ENCODE data around the gene OR4C11. TPM values are rescaled to one million over a fixed set of nuclear protein-coding genes. Genes with fewer than 3 reads are reported as not detected.

The OR4C11 gene
- total and polyA plus RNA-seq, 2 of the 4 experiments (the other 2 are of a cell fraction): not detected

- ATAC-seq (ENCODE audit: low read depth) (no peak), DNase-seq (no peak)
- Histone ChIP-seq H3K4me2 (ENCODE audit: low read depth, low read length) (no peak overlapping the region), H3K14ac (replicated peaks; ENCODE audit: low read depth, low read length) (no peak overlapping the region), H2BK5ac (ENCODE audit: low read depth, low read length, poor library complexity, severe bottlenecking) (no peak overlapping the region), H2AK5ac (ENCODE audit: low read depth, low read length) (no peak overlapping the region), H3K36me3 (ENCODE audit: control insufficient read depth, insufficient read depth, low read length) (no peaks in the 10 kb centered on the region), H3K9me3 (ENCODE audit: control insufficient read depth, insufficient read depth, low read length) (peaks cover 7% of the 10 kb centered on the region), H3K27ac (ENCODE audit: insufficient read depth, low read length) (no peak overlapping the region), H3K9me1 (ENCODE audit: insufficient read depth, low read length) (no peaks in the 10 kb centered on the region), H3K4me3 (ENCODE audit: insufficient read depth, low read depth, low read length) (no peak overlapping the region), H2BK120ac (ENCODE audit: low read depth, low read length) (no peak overlapping the region), H3K27me3 (ENCODE audit: control insufficient read depth, insufficient read depth, low read length) (no peaks in the 10 kb centered on the region), H3K4me1 (ENCODE audit: control insufficient read depth, insufficient read depth, low read length) (no peaks in the 10 kb centered on the region), H4K8ac (ENCODE audit: low read depth in 2 of 2, low read length in 2 of 2) (no peak overlapping the region), H3K9ac (ENCODE audit: low read depth, low read length) (no peak overlapping the region), H3K23ac (ENCODE audit: low read depth, low read length) (no peak overlapping the region), H2BK15ac (ENCODE audit: low read depth, low read length) (no peak overlapping the region), H3K79me1 (ENCODE audit: low read depth in 1 of 2, low read length in 2 of 2) (no peaks in the 10 kb centered on the region), H2BK20ac (ENCODE audit: low read depth, low read length) (no peak overlapping the region), H4K91ac (ENCODE audit: insufficient read depth, low read depth, low read length) (no peak overlapping the region), H2AFZ (replicated peaks; ENCODE audit: low read length, poor library complexity) (no peak overlapping the region), H2AK9ac (replicated peaks; ENCODE audit: low read depth, low read length, poor library complexity) (no peak overlapping the region), H3K56ac (ENCODE audit: extremely low read depth, insufficient read depth, low read length) (no peak overlapping the region), H3K18ac (ENCODE audit: low read depth, low read length) (no peak overlapping the region), H4K5ac (ENCODE audit: low read depth, low read length) (no peak overlapping the region), H4K20me1 (ENCODE audit: insufficient read depth, low read length) (no peaks in the 10 kb centered on the region), H3K4ac (ENCODE audit: low read depth, low read length) (no peak overlapping the region)
- intact Hi-C loops (cut with micrococcal nuclease): no loop called here
- no TSS peak for BruUV-seq (replicated peaks)
- in situ Hi-C loops (cut with MboI; ENCODE audit: low sequenced_read_pairs): no loop called here
- POLR2A ChIA-PET (ENCODE audit: unreplicated experiment): no interaction called here
- dilution Hi-C loops (cut with HindIII; ENCODE audit: low sequenced_read_pairs, unreplicated experiment): no loop called here
- CTCF ChIA-PET: no interaction called here
- TF ChIP-seq MAFK (IDR thresholded peaks at IDR 0.05; ENCODE audit: low read depth, low read length): no peak
- TF ChIP-seq CHD1 (IDR thresholded peaks at IDR 0.05; ENCODE audit: low read depth, low read length): no peak
- no peak for TF ChIP-seq MXI1 (IDR thresholded peaks at IDR 0.05; ENCODE audit: borderline replicate concordance, low read depth, low read length)
- no peak for TF ChIP-seq USF2 (IDR thresholded peaks at IDR 0.05; ENCODE audit: low read depth, low read length)
- no CpG with 5 or more reads among the region's 1 CpG for WGBS, 2 experiments (ENCODE audit: extremely low coverage in 2 of 2, insufficient read length in 1 of 2)
Measured at GRCh38 chr11:55572548-55572947, 34.9 kb downstream of the OR4C11 start.
